GM19467 (cell line): ENCODE results near the gene MR1.

ENCODE experiments used
- ATAC-seq: cut with Tn5 transposase; IDR thresholded peaks from one replicate; pipeline ENCODE4 v1.9.1; 2021; ENCODE audit warnings: mild to moderate bottlenecking, moderate library complexity; ENCODE audit not compliant: unreplicated experiment

Gene MR1

GRCh38 chr1:181033799-181034451 lies at the start of gene MR1:
MR1 (plus strand) TSS chr1:181033983; CDS start chr1:181034008, 25 bp downstream.
- peak; percentile 93 for ATAC-seq

- no peak for ATAC-seq
Observed at GRCh38 chr1:180988253-180988752, 45.5 kb upstream of the MR1 start.

GRCh38 chr1:180994262-180994661 lies 39.5 kb upstream of the MR1 start:
- no peak for ATAC-seq

GRCh38 chr1:180997843-180998504 lies 35.8 kb upstream of the MR1 start:
- no peak for ATAC-seq

- no peak for ATAC-seq
Observed at GRCh38 chr1:181001091-181001780, 32.5 kb upstream of the MR1 start.

GRCh38 chr1:181002582-181003172 lies 31.1 kb upstream of the MR1 start:
- ATAC-seq, result no peak

- no peak for ATAC-seq
Observed at GRCh38 chr1:181010789-181011188, 23.0 kb upstream of the MR1 start.

GRCh38 chr1:181011301-181012202 lies 22.2 kb upstream of the MR1 start:
- ATAC-seq, result no peak

- ATAC-seq, result no peak
Observed at GRCh38 chr1:181012203-181012745, 21.5 kb upstream of the MR1 start.

- ATAC-seq, result no peak
Observed at GRCh38 chr1:181013144-181013543, 20.6 kb upstream of the MR1 start.

- no peak for ATAC-seq
Observed at GRCh38 chr1:181014477-181015250, 19.1 kb upstream of the MR1 start.

GRCh38 chr1:181015251-181015615 lies 18.6 kb upstream of the MR1 start:
- no peak for ATAC-seq

- no peak for ATAC-seq
Observed at GRCh38 chr1:181016563-181016962, 17.2 kb upstream of the MR1 start.

GRCh38 chr1:181018901-181019681 lies 14.7 kb upstream of the MR1 start:
- ATAC-seq, result no peak

- no peak for ATAC-seq
Observed at GRCh38 chr1:181021159-181021558, 12.6 kb upstream of the MR1 start.

GRCh38 chr1:181021811-181022434 lies 11.9 kb upstream of the MR1 start:
- peak; percentile 28 for ATAC-seq

- no peak for ATAC-seq
Observed at GRCh38 chr1:181023265-181024057, 10.3 kb upstream of the MR1 start.
